Right lobe of liver (tissue), 6 donors: ENCODE measurements around the gene KRT76. TPM values are rescaled to one million over a fixed set of nuclear protein-coding genes. Genes with fewer than 3 reads are reported as not detected.

Experiments
- ATAC-seq, 4 donors: fragments of 200-7000 bp; cut with Tn5 transposase; one replicate each; pipeline ENCODE4 v1.9.1; 2020; ENCODE audit warnings: mild to moderate bottlenecking in 4 of 4, moderate library complexity in 4 of 4
- DNase-seq, 3 donors: peaks; one replicate each; pipeline ENCODE4 v3.0.0-alpha.2; 2020
- H3K27ac ChIP-seq, 3 donors: fragments of 200-600 bp; one replicate each; pipeline ENCODE4 v1.8.0; 2022
- H3K27me3 ChIP-seq, 2 donors: fragments of 200-600 bp; one replicate each; pipeline ENCODE4 v1.8.0; 2022
- H3K36me3 ChIP-seq, 4 donors: fragments of 200-600 bp; sonication (generic) in 1 of 4; one replicate each; pipeline versions ENCODE4 v1.5.1 to v1.8.0; 2017 to 2022; ENCODE audit warnings: control low read depth in 1 of 4
- H3K4me1 ChIP-seq, 4 donors: fragments of 200-600 bp; sonication (generic) in 1 of 4; one replicate each; pipeline versions ENCODE4 v1.5.1 to v1.8.0; 2017 to 2022; ENCODE audit warnings: control low read depth in 1 of 4
- H3K4me3 ChIP-seq, 3 donors: fragments of 200-600 bp; one replicate each; pipeline ENCODE4 v1.8.0; 2022
- H3K9me3 ChIP-seq, 4 donors: fragments of 200-600 bp; sonication (generic) in 1 of 4; one replicate each; pipeline versions ENCODE4 v1.5.1 to v1.8.0; 2017 to 2022; ENCODE audit warnings: control low read depth in 1 of 4
- POLR2A ChIP-seq: fragments of 450-650 bp; IDR thresholded peaks from one replicate; pipeline ENCODE4 v1.6.1; 2017; ENCODE audit warnings: antibody characterized with exemption, mild to moderate bottlenecking
- WGBS: methylation state at CpG from one replicate; pipeline ENCODE4 v1.1.6; 2018; ENCODE audit warnings: low coverage, low lambda C conversion rate; ENCODE audit not compliant: insufficient coverage; ENCODE audit errors: missing lambda C conversion rate; 5-methylcytosine and 5-hydroxymethylcytosine counted together
- intact Hi-C, 2 donors: fragments of 100-400 bp; cut with DNase I; formaldehyde crosslinking; loops; one replicate each; pipeline versions ENCODE4 v1.11.2 to v1.14.1; 2022
- total RNA-seq, 6 experiments: library from RNA; depleted of rRNA in 2 of 6; stranded (reverse); fragments of >200 nt in 2 of 6; fragmentation: NEBNext Ultra II Directional in 3 of 6; extraction: Animal tissue kit (Norgen Biotek cat#: 25700) in 3 of 6; gene quantifications; one replicate each; pipeline versions ENCODE4 v1.1.0 to v1.2.4, GENCODE V29; 2016 to 2023
- TF ChIP-seq, protein P1 (sequence below), 4 donors: fragments of 200-600 bp in 3 of 4; fragments of 450-650 bp in 1 of 4; IDR thresholded peaks; one replicate each; pipeline versions ENCODE4 v1.5.1 to v1.8.0; 2016 to 2022; ENCODE audit warnings: antibody characterized with exemption in 4 of 4, mild to moderate bottlenecking in 2 of 4
- donor health status: DM: no; HTN: yes; CAD: no.
- donor health status: DM: no; HTN: no; CAD: no.
- donor health status: DM: no; HTN: no; CAD: no.
- donor health status: DM: no; HTN: yes; CAD: no.
- donor health status: DM: no; HTN: yes; CAD: no.

Gene KRT76
- total RNA-seq, 6 experiments from 2014 or later = not detected

DNA sequence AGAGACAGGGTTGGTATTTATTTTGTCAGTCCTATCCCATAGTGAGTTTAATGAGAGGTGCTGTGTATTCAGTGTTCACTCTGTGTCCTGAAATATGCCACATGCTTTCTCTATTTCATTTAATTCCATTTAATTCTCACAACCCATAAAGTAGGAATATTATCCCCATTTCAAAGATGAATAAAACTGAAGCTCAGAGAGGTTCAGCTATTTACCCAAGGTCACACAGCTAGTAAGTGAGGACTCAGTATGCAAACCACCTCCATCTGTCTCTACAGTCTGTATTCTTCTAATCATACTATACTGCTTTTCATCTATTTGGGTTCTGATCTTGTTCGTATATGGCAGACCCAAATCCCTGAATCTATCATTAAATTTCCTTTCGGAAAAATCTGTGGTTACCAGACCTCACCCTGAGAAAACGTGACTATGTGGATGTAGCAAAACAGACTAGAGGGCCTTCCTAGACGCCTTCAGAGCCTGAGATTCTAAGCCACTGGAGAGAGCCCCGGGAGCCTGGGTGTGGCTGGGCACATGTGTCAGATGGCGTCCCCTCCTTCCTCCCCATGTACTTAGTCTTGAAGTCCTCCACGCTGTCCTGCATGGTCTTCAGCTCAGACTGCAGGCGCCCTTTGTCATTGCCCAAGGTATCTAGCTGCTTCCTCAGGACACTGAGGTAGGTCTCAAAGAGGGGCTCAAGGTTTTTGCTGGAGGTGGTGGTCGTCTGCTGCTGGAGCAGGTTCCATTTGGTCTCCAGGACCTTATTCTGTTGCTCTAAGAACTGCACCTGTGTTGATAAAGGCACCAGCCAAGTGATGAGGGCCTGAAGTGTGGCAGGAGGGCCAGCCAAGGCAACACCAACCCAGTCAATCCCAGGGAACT, 34.3 kb upstream of the KRT76 start:
- WGBS = 69% methylated on average over 7 of the region's 9 CpGs
- no peak overlapping the region for H3K4me3 ChIP-seq
- no peaks in the 10 kb centered on the region for H3K27me3 ChIP-seq
- no peaks in the 10 kb centered on the region for H3K9me3 ChIP-seq
- no peaks in the 10 kb centered on the region for H3K36me3 ChIP-seq
- TF ChIP-seq POLR2A = no peak
- TF ChIP-seq, protein P1, sequence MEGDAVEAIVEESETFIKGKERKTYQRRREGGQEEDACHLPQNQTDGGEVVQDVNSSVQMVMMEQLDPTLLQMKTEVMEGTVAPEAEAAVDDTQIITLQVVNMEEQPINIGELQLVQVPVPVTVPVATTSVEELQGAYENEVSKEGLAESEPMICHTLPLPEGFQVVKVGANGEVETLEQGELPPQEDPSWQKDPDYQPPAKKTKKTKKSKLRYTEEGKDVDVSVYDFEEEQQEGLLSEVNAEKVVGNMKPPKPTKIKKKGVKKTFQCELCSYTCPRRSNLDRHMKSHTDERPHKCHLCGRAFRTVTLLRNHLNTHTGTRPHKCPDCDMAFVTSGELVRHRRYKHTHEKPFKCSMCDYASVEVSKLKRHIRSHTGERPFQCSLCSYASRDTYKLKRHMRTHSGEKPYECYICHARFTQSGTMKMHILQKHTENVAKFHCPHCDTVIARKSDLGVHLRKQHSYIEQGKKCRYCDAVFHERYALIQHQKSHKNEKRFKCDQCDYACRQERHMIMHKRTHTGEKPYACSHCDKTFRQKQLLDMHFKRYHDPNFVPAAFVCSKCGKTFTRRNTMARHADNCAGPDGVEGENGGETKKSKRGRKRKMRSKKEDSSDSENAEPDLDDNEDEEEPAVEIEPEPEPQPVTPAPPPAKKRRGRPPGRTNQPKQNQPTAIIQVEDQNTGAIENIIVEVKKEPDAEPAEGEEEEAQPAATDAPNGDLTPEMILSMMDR (IDR thresholded peaks at IDR 0.05) = no peak
- intact Hi-C loops = no loop called here
- no peaks in the 10 kb centered on the region for H3K4me1 ChIP-seq
- DNase-seq = peak in 1 of 3 donors; percentile 31
- H3K27ac ChIP-seq = no peak overlapping the region
- no peak for ATAC-seq

DNA sequence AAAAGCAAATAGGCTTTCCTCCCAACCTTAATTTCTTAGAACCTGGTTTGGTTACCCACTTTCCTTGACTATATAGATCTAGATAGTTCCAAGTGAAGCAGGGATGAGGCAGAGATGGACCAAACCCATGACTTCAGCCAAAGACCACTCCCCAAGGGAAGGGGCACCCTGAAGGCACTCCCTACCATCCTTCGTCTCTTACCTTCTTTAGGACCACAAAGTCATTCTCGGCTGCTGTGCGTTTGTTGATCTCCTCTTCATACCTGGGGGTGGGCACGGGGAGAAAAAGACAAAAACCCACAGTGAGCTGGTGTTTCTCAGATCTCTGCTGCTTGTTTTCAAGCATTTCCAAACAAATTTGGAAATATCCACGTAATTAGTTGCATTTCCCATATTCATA, 33.4 kb upstream of the KRT76 start:
- H3K4me3 ChIP-seq = no peak overlapping the region
- DNase-seq (no peak), ATAC-seq (no peak)
- H3K4me1 ChIP-seq = no peaks in the 10 kb centered on the region
- no peaks in the 10 kb centered on the region for H3K27me3 ChIP-seq
- H3K36me3 ChIP-seq = no peaks in the 10 kb centered on the region
- no peaks in the 10 kb centered on the region for H3K9me3 ChIP-seq
- TF ChIP-seq POLR2A = no peak
- TF ChIP-seq, protein P1 (IDR thresholded peaks at IDR 0.05) = no peak
- H3K27ac ChIP-seq = no peak overlapping the region
- 27% methylated on average over 4 of the region's 5 CpGs for WGBS
- intact Hi-C loops = no loop called here

DNA sequence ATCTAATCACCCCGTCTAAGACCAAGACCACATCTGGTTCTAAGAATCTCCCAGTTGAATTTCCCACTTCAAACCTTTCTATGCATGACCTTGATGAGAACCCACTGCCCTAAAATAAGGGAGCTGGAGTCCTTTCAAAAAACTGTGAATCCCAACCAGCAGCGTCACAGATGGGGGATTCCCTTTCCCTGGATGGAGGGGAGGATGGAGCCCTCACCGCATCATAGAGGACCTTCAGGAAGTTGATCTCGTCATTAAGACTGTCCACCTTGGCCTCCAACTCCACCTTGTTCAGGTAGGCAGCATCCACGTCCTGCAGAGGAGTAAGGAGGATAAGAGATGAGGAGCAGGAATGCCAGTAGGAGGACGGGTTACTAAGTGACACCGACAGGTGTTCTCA, 32.0 kb upstream of the KRT76 start:
- Histone ChIP-seq H3K27ac (no peak overlapping the region), H3K27me3 (no peaks in the 10 kb centered on the region), H3K4me3 (no peak overlapping the region), H3K36me3 (no peaks in the 10 kb centered on the region), H3K9me3 (no peaks in the 10 kb centered on the region), H3K4me1 (no peaks in the 10 kb centered on the region)
- DNase-seq = no peak
- WGBS = 43% methylated on average over 6 of the region's 7 CpGs
- ATAC-seq = no peak
- intact Hi-C loops = no loop called here
- no peak for TF ChIP-seq POLR2A
- TF ChIP-seq, protein P1 (IDR thresholded peaks at IDR 0.05) = no peak

DNA sequence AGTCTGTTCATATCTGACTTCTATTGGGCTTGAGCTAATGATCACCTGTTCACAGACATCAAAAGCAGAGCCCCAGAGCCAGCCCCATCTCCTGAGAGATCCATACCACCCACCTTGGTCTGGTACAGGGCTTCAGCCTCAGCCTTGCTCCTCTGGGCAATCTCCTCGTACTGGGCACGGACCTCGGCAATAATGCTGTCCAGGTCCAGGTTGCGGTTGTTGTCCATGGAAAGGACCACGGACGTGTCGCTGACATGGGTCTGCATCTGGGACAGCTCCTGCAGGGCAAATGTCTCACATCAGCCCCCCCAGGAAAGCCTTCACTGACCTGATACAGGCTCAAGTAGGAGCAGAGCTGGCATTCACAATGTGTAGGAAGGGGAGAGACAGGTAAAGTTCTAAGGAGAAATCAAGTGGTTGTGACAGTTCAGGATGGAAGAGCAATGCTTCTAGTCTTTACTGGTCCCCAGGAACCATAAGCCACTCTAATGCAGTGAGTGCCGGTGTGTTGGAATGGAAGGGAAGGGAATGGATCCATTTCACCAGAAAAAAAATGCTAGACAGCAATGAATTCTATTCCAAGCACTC, 31.5 kb upstream of the KRT76 start:
- WGBS = 67% methylated on average over 5 of the region's 8 CpGs
- intact Hi-C loops = no loop called here
- no peaks in the 10 kb centered on the region for H3K4me1 ChIP-seq
- no peak for ATAC-seq
- peak in 1 of 3 donors; percentile 18 for DNase-seq
- no peak overlapping the region for H3K27ac ChIP-seq
- H3K36me3 ChIP-seq = no peaks in the 10 kb centered on the region
- no peaks in the 10 kb centered on the region for H3K9me3 ChIP-seq
- no peak overlapping the region for H3K4me3 ChIP-seq
- no peaks in the 10 kb centered on the region for H3K27me3 ChIP-seq
- TF ChIP-seq POLR2A = no peak
- TF ChIP-seq, protein P1 (IDR thresholded peaks at IDR 0.05) = no peak
